HG03175 (cell line): ENCODE data around the gene NCR3LG1.

Source experiments
- ATAC-seq: cut with Tn5 transposase; IDR thresholded peaks from one replicate; pipeline ENCODE4 v1.9.1; 2021; ENCODE audit warnings: mild to moderate bottlenecking, moderate library complexity; ENCODE audit not compliant: unreplicated experiment

The NCR3LG1 gene

GRCh38 chr11:17369684-17370243 lies 18.2 kb downstream of the NCR3LG1 start:
- ATAC-seq, result no peak

GRCh38 chr11:17371614-17372013 lies 20.0 kb downstream of the NCR3LG1 start:
- ATAC-seq, result no peak

- no peak for ATAC-seq
Observed at GRCh38 chr11:17375547-17375946, 23.9 kb downstream of the NCR3LG1 start.

GRCh38 chr11:17376493-17376892 lies 24.9 kb downstream of the NCR3LG1 start:
- ATAC-seq, result no peak

GRCh38 chr11:17378655-17379054 lies 27.1 kb downstream of the NCR3LG1 start:
- no peak for ATAC-seq

- no peak for ATAC-seq
Observed at GRCh38 chr11:17379383-17380180, 28.0 kb downstream of the NCR3LG1 start.

GRCh38 chr11:17381156-17381555 lies 29.6 kb downstream of the NCR3LG1 start:
- ATAC-seq, result no peak

- no peak for ATAC-seq
Observed at GRCh38 chr11:17382046-17382728, 30.6 kb downstream of the NCR3LG1 start.

- peak; percentile 6 for ATAC-seq
Observed at GRCh38 chr11:17383461-17383860, 31.9 kb downstream of the NCR3LG1 start.

- peak; percentile 67 for ATAC-seq
Observed at GRCh38 chr11:17384002-17384511, 32.5 kb downstream of the NCR3LG1 start.

- ATAC-seq, result no peak
Observed at GRCh38 chr11:17385492-17385891, 33.9 kb downstream of the NCR3LG1 start.

GRCh38 chr11:17385926-17386325 lies 34.3 kb downstream of the NCR3LG1 start:
- ATAC-seq, result no peak

GRCh38 chr11:17386331-17387084 lies 34.9 kb downstream of the NCR3LG1 start:
- peak; percentile 55 for ATAC-seq

GRCh38 chr11:17387254-17387653 lies 35.7 kb downstream of the NCR3LG1 start:
- no peak for ATAC-seq

GRCh38 chr11:17387811-17388210 lies 36.2 kb downstream of the NCR3LG1 start:
- ATAC-seq, result no peak

GRCh38 chr11:17388609-17389210 lies 37.1 kb downstream of the NCR3LG1 start, which contains the start of gene KCNJ11:
Gene KCNJ11 (minus strand): TSS chr11:17388659. CDS start chr11:17388091, 568 bp downstream.
- ATAC-seq, result peak; percentile 44

- peak; percentile 57 for ATAC-seq
Observed at GRCh38 chr11:17389211-17389956, 37.8 kb downstream of the NCR3LG1 start.

- ATAC-seq, result no peak
Observed at GRCh38 chr11:17389957-17390649, 38.5 kb downstream of the NCR3LG1 start.
